Measurements from ENCODE around the gene MACO1.

- no peak for TF ChIP-seq EP300 (IDR thresholded peaks at IDR 0.05; ENCODE audit: borderline replicate concordance)
- TF ChIP-seq TCF12 (IDR thresholded peaks at IDR 0.05; ENCODE audit: low read depth): no peak
- no peak for TF ChIP-seq FOXM1 (IDR thresholded peaks at IDR 0.05; ENCODE audit: borderline replicate concordance, low read depth)
- TF ChIP-seq REST (IDR thresholded peaks at IDR 0.05; ENCODE audit: low read depth): no peak
- no peak for TF ChIP-seq NFIC (IDR thresholded peaks at IDR 0.05)
- no peak for TF ChIP-seq YY1 (IDR thresholded peaks at IDR 0.05; ENCODE audit: low read depth)
- no peak for TF ChIP-seq CEBPB (IDR thresholded peaks at IDR 0.05)
- no peak for TF ChIP-seq CREB1 (IDR thresholded peaks at IDR 0.05; ENCODE audit: low read depth)
- TF ChIP-seq EGR1 (IDR thresholded peaks at IDR 0.05): no peak
- no peak for TF ChIP-seq TAF1 (IDR thresholded peaks at IDR 0.05; ENCODE audit: low read depth)
- TF ChIP-seq MAX (IDR thresholded peaks at IDR 0.05): no peak
- no peak for TF ChIP-seq USF1 (IDR thresholded peaks at IDR 0.05)
- no peak for TF ChIP-seq RAD21 (IDR thresholded peaks at IDR 0.05; ENCODE audit: low read depth)
- TF ChIP-seq TEAD4 (IDR thresholded peaks at IDR 0.05): no peak
These were observed 111.4 kb downstream of the MACO1 start for GRCh38 chr1:25541889-25542658.
